GM18951 (cell line): ENCODE results near the gene CRHR2.

Experiments
- POLR2A ChIP-seq: IDR thresholded peaks from 4 replicates; pipeline ENCODE4 v1.6.1; 2011; ENCODE audit warnings: mild to moderate bottlenecking; ENCODE audit not compliant: insufficient read length, insufficient read depth; ENCODE audit errors: extremely low read depth
- in situ Hi-C: fragments of 300-500 bp; cut with MboI; formaldehyde crosslinking; loops from one replicate; pipeline ENCODE4 v1.12.0; 2022; ENCODE audit warnings: low sequenced_read_pairs, mixed read lengths, inconsistent platforms; ENCODE audit not compliant: unreplicated experiment

CRHR2 gene

DNA sequence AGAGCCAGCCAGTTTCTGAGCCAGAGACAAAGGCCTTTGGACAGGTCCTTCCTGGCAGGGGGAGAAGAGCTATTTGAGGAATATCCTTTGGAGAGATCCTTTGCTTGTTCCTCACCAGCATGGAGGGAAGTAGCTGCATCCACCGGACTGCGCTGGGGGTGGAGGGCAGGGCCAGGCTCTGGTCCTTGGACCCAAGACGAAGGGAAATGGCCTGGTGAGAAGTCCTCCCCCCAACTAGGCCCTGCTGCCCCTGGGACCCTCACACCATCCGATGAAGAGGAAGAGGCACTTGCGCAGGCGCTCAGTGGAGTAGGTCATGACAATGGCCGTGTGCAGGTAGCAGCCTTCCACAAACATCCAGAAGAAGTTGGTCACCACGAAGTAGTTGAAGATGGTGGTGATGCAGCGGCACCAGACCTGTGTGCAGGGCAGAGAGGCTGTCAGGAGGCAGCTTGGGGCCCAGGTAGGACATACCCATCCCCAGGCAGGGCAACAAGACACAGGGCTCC lies 19.8 kb downstream of the CRHR2 start:
- no peak for TF ChIP-seq POLR2A
- in situ Hi-C loops, result no loop called here

DNA sequence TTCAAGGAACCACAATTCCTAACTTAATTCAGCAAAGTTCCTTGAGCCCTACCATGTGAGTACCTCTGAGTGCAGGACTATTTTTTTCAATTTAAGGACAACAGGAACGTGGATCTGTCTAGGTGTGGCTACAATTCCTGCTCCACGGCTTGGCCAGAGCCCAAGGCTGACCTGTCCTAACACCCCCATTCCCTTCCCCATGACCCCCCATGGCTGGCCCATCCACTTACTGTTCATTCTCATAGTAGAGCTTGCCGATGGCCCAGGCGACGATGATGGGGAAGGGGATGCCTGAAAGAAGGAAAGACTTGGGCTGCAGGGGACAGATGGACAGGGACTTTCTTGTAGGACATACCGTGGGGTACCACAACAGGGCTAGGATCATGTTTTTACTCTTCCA lies 20.3 kb downstream of the CRHR2 start:
- in situ Hi-C loops, result no loop called here
- TF ChIP-seq POLR2A, result no peak

DNA sequence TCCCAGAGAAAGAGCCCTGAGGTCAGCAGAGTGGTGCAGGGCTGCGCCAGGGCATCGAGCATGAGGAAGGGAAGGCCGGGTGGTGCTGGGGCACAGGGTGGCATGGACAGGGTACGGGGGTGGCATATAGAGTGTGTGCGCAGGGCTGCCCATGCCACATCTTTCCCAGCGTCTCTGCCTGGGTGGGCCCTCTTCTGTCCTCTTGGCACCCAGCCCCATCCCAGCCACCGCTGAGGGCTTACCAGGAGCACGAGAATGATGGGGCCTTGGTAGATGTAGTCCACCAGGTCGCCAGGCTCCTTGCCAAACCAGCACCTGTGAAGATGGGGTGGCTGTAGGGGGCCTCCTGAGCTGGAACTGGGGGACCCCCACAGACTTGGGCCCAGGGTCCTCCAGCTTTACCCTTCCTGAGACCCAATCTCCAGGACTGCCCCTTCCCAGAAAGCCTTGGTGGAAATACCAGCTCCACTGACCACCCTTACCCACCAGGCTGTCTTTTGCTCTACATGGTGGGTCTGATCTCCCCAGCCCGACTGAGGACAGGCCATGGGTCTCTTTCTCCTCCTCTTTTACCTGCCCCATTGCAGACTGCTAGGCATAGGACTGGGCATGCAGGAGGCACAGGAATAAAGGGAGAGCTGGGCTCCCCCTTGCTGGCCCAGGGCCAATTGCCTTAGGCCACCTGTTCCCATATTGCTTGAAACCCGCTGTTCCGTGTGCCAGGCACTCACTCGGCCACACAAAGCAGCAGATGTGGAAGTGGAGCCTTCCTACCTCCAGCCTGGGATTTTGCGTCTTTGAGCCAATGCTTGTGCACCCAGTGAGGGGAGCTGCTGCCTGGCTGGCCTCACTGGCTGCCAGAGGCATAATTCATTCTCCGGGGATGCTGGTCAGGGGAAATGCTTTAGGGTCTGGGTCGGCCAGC lies 21.7 kb downstream of the CRHR2 start:
- no peak for TF ChIP-seq POLR2A
- in situ Hi-C loops, result no loop called here

DNA sequence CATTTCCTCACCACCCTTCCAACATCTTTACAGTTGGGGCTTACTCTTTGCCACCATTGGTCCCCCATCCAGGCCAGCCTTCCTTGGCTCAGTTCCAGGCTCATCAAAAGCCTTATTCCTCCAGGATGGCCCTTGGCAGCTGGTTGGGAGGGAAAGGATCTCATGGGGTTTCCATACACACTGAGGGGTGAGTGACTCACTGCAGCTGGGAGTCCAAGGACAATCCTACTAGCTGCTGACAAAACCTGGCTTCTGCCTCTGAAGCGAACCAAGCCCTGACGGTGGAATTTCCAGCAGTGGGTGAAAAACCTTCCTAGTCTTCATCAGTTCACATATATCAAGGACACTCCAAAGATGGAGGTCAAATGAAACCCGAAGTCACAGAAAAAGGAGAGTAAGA lies 22.9 kb downstream of the CRHR2 start:
- no peak for TF ChIP-seq POLR2A
- in situ Hi-C loops, result no loop called here

DNA sequence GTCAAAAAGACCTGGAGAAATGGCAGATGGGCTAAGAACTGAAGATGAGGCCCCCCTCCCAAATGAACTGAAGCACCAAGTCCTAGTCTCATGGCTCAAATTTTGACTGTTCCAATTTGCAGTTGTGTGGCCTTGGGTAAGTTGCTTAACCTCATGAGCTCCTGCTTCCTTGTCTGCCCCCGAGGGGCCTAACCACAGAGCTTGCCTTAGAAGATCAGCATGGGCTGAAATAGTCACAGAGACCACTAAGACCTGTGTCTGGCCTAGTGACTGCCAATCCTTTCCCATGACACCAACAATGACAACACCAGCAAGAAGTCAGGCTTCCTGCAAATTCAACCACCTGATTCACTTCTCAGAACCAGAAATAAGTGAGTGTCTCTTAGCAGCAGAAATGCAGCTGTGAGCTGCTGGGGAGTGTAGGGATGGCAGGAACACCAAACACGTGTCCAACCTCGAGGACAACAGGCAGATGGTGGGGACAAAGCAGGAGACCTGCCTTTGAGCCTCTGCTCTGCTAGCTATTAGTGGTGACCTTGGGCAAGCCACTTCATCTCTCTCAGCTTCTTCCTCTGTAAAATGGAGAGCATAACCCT lies 23.7 kb downstream of the CRHR2 start:
- no peak for TF ChIP-seq POLR2A
- in situ Hi-C loops, result no loop called here

DNA sequence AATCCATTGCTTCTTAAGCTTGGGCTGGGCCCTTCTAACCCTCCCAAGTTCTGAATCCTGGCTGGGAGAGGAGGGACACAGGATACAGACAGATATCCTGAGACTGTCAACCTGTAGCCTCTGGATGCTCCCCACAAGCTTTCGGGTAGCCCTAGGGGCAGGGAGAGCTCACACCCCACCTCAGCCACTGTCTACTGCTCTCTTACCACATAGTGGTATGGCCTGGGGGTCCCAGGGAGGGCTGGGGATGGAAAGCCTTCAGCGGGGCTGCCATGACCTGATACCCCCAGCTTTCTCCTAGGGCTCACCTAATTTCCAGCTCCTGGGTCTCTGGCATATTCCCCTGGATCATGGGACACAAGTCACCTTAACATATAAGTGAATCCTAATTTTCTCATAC lies 25.1 kb downstream of the CRHR2 start:
- in situ Hi-C loops, result no loop called here
- TF ChIP-seq POLR2A, result no peak

DNA sequence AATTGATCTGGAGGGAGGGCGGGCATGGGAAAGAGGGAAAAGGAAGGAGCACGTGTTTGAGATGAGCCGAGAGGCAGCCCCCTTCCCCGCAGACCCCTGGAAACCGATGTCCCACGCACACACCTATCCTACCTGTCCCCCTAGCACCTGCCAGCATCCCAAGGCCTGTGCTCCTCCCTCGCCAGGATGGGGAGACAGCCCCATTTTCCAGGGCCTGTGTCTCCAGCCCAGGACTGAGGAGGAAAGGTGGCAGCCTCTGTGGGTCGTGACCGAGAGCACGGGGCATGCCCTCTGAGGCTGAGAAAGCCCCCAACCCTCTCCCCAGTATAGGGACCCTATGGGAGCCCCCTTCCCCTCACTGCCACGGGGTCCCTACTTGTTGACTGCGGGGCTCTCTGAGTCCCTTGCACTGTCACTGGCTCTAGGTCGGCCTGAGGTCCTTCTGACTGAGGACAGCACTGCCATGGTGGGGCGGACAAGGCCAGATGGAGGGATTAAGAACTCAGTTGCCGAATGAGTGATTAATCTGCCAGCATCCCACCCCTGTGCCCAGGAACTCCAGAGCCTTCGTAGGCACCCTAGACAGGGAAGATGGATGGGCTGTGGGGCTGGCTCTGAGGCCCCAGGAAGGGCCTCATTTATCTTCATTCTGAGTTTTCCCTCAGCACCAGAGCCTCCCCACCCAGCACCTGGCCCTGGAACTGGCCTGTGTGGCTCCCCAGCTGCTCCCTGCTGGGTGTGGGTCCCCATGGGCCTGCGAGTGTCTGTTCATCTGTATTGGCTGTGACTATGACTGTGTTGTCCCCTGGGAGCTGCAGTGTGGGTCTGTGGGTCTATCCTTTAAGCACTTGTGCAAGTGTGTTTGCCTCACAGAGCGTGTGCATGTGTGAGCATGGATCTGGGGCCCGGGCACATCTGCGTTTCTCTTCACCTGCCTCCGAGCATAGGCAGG lies 26.0 kb downstream of the CRHR2 start:
- in situ Hi-C loops, result no loop called here
- TF ChIP-seq POLR2A, result no peak

DNA sequence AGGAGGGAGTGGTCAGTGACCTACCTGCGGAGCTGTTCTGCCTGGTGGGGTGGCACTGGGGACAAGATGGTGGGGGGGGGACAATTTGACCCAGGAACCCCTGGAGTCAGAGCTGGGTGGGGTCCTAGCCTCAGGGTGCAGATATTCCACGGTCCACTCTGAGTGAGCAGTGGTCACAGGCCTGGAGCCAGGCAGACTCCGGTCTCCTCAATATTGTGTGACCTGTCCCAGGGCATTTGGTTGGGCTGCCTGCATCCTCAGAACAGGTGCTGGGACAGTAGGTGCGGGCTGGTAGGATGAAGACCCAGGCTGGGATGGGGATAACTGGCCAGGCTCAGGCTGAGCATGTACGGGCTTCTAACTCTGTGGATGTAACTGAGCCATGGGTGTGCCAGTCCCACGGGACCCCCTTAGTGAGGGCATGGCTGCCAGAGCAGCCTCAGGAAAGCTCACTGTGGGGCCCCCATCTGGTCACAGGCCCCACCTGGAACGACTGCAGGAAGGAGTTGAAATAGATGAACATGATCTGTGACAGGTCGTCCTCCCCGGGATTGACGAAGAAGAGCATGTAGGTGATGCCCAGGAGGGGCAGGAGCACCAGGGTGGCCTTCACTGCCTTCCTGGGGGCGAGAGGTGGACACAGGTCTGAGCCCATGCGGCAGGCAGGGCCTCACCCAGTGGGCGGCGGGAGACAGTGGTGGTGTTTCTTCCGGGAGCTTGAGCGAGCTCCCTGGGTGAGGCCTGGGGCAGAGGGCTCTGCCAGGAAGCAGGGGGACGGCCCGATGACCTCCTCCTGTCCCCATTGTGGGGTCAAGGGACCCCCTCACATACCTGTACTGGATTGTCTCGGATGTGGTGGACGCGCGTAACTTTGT lies 26.9 kb downstream of the CRHR2 start:
- in situ Hi-C loops, result no loop called here
- no peak for TF ChIP-seq POLR2A

DNA sequence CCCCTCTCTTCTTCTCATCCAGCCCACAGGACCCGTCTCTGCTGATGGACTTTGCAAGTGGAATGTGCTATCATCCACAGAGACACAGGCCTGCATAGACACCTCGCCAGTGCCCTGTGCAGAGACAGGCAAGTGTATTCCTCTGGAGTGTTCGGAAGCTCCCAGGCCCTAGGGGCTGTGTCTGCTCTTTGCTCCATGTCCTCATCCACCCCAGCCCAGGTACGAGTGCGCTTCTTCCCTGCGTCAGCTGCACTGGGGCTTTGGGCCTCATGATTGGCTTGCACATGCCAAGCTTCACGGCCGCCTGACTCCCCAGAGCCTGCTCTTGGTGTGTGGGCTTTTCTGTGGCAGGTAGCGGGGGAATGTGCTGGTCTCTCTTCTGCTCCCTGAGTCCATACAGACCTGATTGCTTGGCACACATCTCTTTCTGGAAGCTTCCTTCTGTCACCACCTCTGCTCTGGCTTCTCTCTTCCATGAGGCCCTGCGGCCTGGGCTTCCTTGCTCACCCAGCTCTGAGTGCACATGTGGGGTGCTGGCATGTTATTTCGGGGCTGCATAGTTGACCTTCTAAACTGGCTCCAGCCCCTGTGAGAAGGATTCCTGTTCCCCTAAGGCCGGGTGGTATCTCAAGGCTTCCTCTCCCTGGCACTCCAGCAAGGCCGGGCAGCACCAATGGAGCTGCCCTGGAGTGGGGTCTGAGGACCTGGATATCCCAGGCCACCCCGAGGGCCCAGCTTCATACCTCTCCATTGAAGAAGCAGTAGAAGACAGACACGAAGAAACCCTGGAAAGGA lies 27.8 kb downstream of the CRHR2 start:
- no peak for TF ChIP-seq POLR2A
- in situ Hi-C loops, result no loop called here

DNA sequence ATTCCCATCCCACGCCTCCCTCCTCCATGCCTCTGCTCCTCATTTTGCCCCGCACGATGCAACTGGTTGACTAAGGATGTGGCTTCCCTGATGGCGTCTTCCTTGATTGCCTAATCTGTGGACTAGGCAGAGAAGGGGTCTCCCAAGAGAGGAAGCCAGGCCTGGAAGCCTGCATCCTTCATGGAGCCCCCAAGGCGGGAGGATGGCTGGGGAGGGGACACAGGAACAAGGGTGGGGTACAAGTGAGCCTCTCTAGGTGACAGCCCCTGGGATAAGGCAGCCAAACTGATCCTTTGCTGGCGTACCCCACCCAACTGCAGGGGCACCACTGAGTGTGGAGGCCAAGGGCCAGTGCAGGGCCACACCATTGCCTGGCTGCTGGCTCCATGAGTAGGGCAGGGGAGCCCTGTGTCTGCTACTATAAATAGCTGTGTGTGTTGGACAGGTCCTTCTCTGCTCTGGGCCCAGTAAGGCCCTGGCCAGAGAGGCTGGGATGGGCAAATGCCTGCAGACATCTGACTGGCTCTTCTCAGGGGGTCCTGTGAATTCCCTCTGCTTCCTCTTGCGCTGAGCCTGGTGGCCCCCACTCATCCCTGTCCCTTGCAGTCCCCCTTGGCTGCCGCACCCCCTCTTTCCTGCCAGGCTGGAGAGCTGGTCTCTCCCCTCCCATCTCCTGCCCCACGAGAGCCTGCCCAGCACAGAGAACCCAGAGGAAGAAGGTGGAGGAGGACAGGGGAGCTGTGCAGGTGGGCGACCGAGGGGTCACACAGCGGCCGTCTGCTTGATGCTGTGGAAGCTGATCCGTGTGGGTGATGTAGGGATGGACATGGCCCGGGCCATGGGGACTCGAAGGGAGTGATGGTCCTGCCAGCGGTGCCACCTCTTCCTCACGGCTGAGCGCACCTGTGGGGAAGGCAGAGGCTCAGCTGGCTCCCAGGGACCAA lies 29.3 kb downstream of the CRHR2 start:
- in situ Hi-C loops, result no loop called here
- no peak for TF ChIP-seq POLR2A
